HEK293 (cell line): ENCODE measurements around the gene CLTCL1.

Experiments used
- CTCF ChIA-PET: fragments of 350-600 bp; formaldehyde crosslinking; extraction: SDS; loops from one replicate; lab custom pipeline; 2021; ENCODE audit warnings: antibody characterized with exemption; lab: Yijun Ruan, JAX
- POLR2A ChIA-PET: fragments of 300-600 bp; formaldehyde crosslinking; extraction: SDS; loops from one replicate; lab custom pipeline; 2020; ENCODE audit warnings: antibody characterized with exemption, inconsistent platforms; lab: Yijun Ruan, JAX
- H3K27ac ChIP-seq: fragments of 200-500 bp; sonication (Bioruptor generic); 2 replicates; pipeline ENCODE4 v1.5.1; 2014; ENCODE audit warnings: low read depth, low read length, control low read depth, inconsistent platforms; ENCODE audit errors: extremely low read depth
- H3K36me3 ChIP-seq, 2 experiments: fragments of 200-500 bp in 1 of 2; sonication (Bioruptor generic) in 1 of 2; 1 replicate in 1 of 2; 2 replicates in 1 of 2; pipeline ENCODE4 v1.5.1; 2014 to 2017; ENCODE audit warnings: inconsistent platforms in 2 of 2, low read length in 2 of 2; ENCODE audit not compliant: control insufficient read depth in 2 of 2, insufficient read depth in 1 of 2
- H3K4me1 ChIP-seq: fragments of 200-500 bp; sonication (Bioruptor generic); 2 replicates; pipeline ENCODE4 v1.5.1; 2014; ENCODE audit warnings: mild to moderate bottlenecking, low read length, inconsistent platforms; ENCODE audit not compliant: control insufficient read depth, insufficient read depth
- H3K4me3 ChIP-seq: 2 replicates; pipeline ENCODE4 v1.5.1; 2011; ENCODE audit warnings: low read depth, mild to moderate bottlenecking, control low read depth, low read length, moderate library complexity
- H3K9me3 ChIP-seq: fragments of 200-500 bp; sonication (Bioruptor generic); 2 replicates; pipeline ENCODE4 v1.5.1; 2014; ENCODE audit warnings: low read depth, low read length, inconsistent platforms; ENCODE audit not compliant: control insufficient read depth, insufficient read depth
- BCL6B ChIP-seq: fragments of 450-650 bp; formaldehyde crosslinking; IDR thresholded peaks from 2 replicates; pipeline ENCODE4 v1.5.1; 2017; ENCODE audit warnings: missing biosample characterization, missing genetic modification characterization
- HOXC10 ChIP-seq: sonication (generic); formaldehyde crosslinking; IDR thresholded peaks from 2 replicates; pipeline ENCODE4 v1.8.1; 2023; ENCODE audit warnings: mild to moderate bottlenecking, missing genetic modification reagents
- MEIS1 ChIP-seq: sonication (generic); formaldehyde crosslinking; IDR thresholded peaks from 2 replicates; pipeline ENCODE4 v1.8.1; 2022; ENCODE audit warnings: missing genetic modification reagents, mild to moderate bottlenecking, borderline replicate concordance
- OSR2 ChIP-seq: fragments of 450-650 bp; formaldehyde crosslinking; IDR thresholded peaks from 2 replicates; pipeline ENCODE4 v1.5.1; 2016; ENCODE audit warnings: missing biosample characterization, missing genetic modification characterization
- YY2 ChIP-seq: fragments of 450-650 bp; formaldehyde crosslinking; IDR thresholded peaks from 2 replicates; pipeline ENCODE4 v1.5.1; 2016; ENCODE audit warnings: missing biosample characterization, missing genetic modification characterization
- ZBTB17 ChIP-seq: fragments of 450-650 bp; formaldehyde crosslinking; IDR thresholded peaks from 2 replicates; pipeline ENCODE4 v1.5.1; 2016; ENCODE audit warnings: missing biosample characterization, missing genetic modification characterization
- ZEB2 ChIP-seq: fragments of 450-650 bp; formaldehyde crosslinking; IDR thresholded peaks from 2 replicates; pipeline ENCODE4 v1.5.1; 2016; ENCODE audit warnings: missing biosample characterization, missing genetic modification characterization
- ZFHX2 ChIP-seq: fragments of 450-650 bp; formaldehyde crosslinking; conservative IDR thresholded peaks from 2 replicates; pipeline ENCODE4 v1.5.1; 2016; ENCODE audit warnings: missing biosample characterization, missing genetic modification characterization
- ZFP3 ChIP-seq: fragments of 450-650 bp; formaldehyde crosslinking; IDR thresholded peaks from 2 replicates; pipeline ENCODE4 v1.5.1; 2016; ENCODE audit warnings: low read depth, missing biosample characterization, missing genetic modification characterization
- ZNF121 ChIP-seq: fragments of 450-650 bp; formaldehyde crosslinking; IDR thresholded peaks from 2 replicates; pipeline ENCODE4 v1.5.1; 2016; ENCODE audit warnings: missing biosample characterization, missing genetic modification characterization
- ZNF132 ChIP-seq: fragments of 450-650 bp; formaldehyde crosslinking; IDR thresholded peaks from 2 replicates; pipeline ENCODE4 v1.5.1; 2017; ENCODE audit warnings: missing biosample characterization, missing genetic modification characterization, borderline replicate concordance
- ZNF19 ChIP-seq: fragments of 450-650 bp; formaldehyde crosslinking; IDR thresholded peaks from 2 replicates; pipeline ENCODE4; 2016; ENCODE audit warnings: missing biosample characterization, missing genetic modification characterization, low read depth
- ZNF2 ChIP-seq: fragments of 450-650 bp; formaldehyde crosslinking; IDR thresholded peaks from 2 replicates; pipeline ENCODE4 v1.5.1; 2016; ENCODE audit warnings: missing biosample characterization, missing genetic modification characterization
- ZNF202 ChIP-seq: fragments of 450-650 bp; formaldehyde crosslinking; IDR thresholded peaks from 2 replicates; pipeline ENCODE4 v1.5.1; 2016; ENCODE audit warnings: missing biosample characterization, missing genetic modification characterization, borderline replicate concordance
- ZNF26 ChIP-seq: fragments of 450-650 bp; formaldehyde crosslinking; IDR thresholded peaks from 2 replicates; pipeline ENCODE4 v1.5.1; 2016; ENCODE audit warnings: missing biosample characterization, missing genetic modification characterization
- ZNF274 ChIP-seq, 2 experiments: fragments of 200-500 bp in 1 of 2; fragments of 450-650 bp in 1 of 2; sonication (Bioruptor generic) in 1 of 2; formaldehyde crosslinking in 1 of 2; IDR thresholded peaks; 2 replicates each; pipeline versions ENCODE4 v1.5.1 to v1.6.1; 2014 to 2016; ENCODE audit warnings: borderline replicate concordance in 1 of 2, inconsistent platforms in 1 of 2, low read length in 1 of 2, missing biosample characterization in 1 of 2, missing genetic modification characterization in 1 of 2
- ZNF366 ChIP-seq: fragments of 450-650 bp; formaldehyde crosslinking; conservative IDR thresholded peaks from 2 replicates; pipeline ENCODE4 v1.5.1; 2016; ENCODE audit warnings: missing biosample characterization, missing genetic modification characterization
- ZNF416 ChIP-seq: fragments of 450-650 bp; formaldehyde crosslinking; IDR thresholded peaks from 2 replicates; pipeline ENCODE4 v1.5.1; 2016; ENCODE audit warnings: missing biosample characterization, missing genetic modification characterization
- ZNF426 ChIP-seq: fragments of 450-650 bp; formaldehyde crosslinking; IDR thresholded peaks from 2 replicates; pipeline ENCODE4 v1.5.1; 2017; ENCODE audit warnings: missing biosample characterization, missing genetic modification characterization, mild to moderate bottlenecking, inconsistent platforms, moderate library complexity
- ZNF473 ChIP-seq: fragments of 450-650 bp; formaldehyde crosslinking; IDR thresholded peaks from 2 replicates; pipeline ENCODE4 v1.5.1; 2017; ENCODE audit warnings: missing biosample characterization, missing genetic modification characterization
- ZNF48 ChIP-seq: fragments of 450-650 bp; formaldehyde crosslinking; IDR thresholded peaks from 2 replicates; pipeline ENCODE4 v1.5.1; 2016; ENCODE audit warnings: missing biosample characterization, missing genetic modification characterization
- ZNF521 ChIP-seq: fragments of 450-650 bp; formaldehyde crosslinking; IDR thresholded peaks from 2 replicates; pipeline ENCODE4 v1.5.1; 2017; ENCODE audit warnings: missing biosample characterization, mild to moderate bottlenecking, missing genetic modification characterization
- ZNF530 ChIP-seq: fragments of 450-650 bp; formaldehyde crosslinking; IDR thresholded peaks from 2 replicates; pipeline ENCODE4 v1.5.1; 2016; ENCODE audit warnings: low read depth, missing biosample characterization, missing genetic modification characterization
- ZNF544 ChIP-seq: fragments of 450-650 bp; formaldehyde crosslinking; IDR thresholded peaks from 2 replicates; pipeline ENCODE4 v1.5.0; 2017; ENCODE audit warnings: missing biosample characterization, missing genetic modification characterization
- ZNF558 ChIP-seq: fragments of 450-650 bp; formaldehyde crosslinking; IDR thresholded peaks from 2 replicates; pipeline ENCODE4 v1.5.1; 2016; ENCODE audit warnings: missing biosample characterization, missing genetic modification characterization
- ZNF560 ChIP-seq: fragments of 450-650 bp; formaldehyde crosslinking; IDR thresholded peaks from 2 replicates; pipeline ENCODE4 v1.5.1; 2017; ENCODE audit warnings: missing biosample characterization, missing genetic modification characterization, borderline replicate concordance
- ZNF571 ChIP-seq: fragments of 450-650 bp; formaldehyde crosslinking; IDR thresholded peaks from 2 replicates; pipeline ENCODE4 v1.5.0; 2017; ENCODE audit warnings: missing biosample characterization, missing genetic modification characterization
- ZNF791 ChIP-seq: fragments of 450-650 bp; formaldehyde crosslinking; IDR thresholded peaks from 2 replicates; pipeline ENCODE4 v1.5.1; 2016; ENCODE audit warnings: missing biosample characterization, missing genetic modification characterization
- ZNF843 ChIP-seq: fragments of 450-650 bp; formaldehyde crosslinking; IDR thresholded peaks from 2 replicates; pipeline ENCODE4 v1.5.1; 2016; ENCODE audit warnings: missing biosample characterization, missing genetic modification characterization
- ZXDB ChIP-seq: fragments of 450-650 bp; formaldehyde crosslinking; IDR thresholded peaks from 2 replicates; pipeline ENCODE4 v1.5.1; 2016; ENCODE audit warnings: missing biosample characterization, missing genetic modification characterization

CLTCL1 gene

GRCh38 chr22:19242699-19243098 is 48.8 kb downstream of the CLTCL1 start:
- Histone ChIP-seq H3K4me1 (no peaks in the 10 kb centered on the region), H3K9me3 (no peaks in the 10 kb centered on the region), H3K4me3 (no peak overlapping the region), H3K27ac (no peak overlapping the region), H3K36me3 (peaks cover 0 to 27% of the 10 kb centered on the region in 2 experiments; a peak in 2 of 3 replicates)
- POLR2A ChIA-PET: no interaction called here
- CTCF ChIA-PET: no interaction called here
- TF ChIP-seq ZNF132 (no peak), ZNF560 (tag by site-specific recombination) (no peak), ZNF544 (tag by site-specific recombination) (no peak), ZNF558 (no peak), ZXDB (no peak), ZNF416 (tag by site-specific recombination) (no peak), ZNF26 (tag by site-specific recombination) (no peak), YY2 (no peak), ZNF121 (tag by site-specific recombination) (no peak), BCL6B (tag by site-specific recombination) (no peak), ZNF571 (tag by site-specific recombination) (no peak), ZNF366 (tag by site-specific recombination) (no peak), ZNF473 (tag by site-specific recombination) (no peak), ZNF2 (no peak), MEIS1 (no peak), HOXC10 (no peak), ZNF530 (no peak), ZBTB17 (tag by site-specific recombination) (no peak)

GRCh38 chr22:19241593-19241906 is 50.0 kb downstream of the CLTCL1 start:
- ChIA-PET POLR2A (no interaction called here), CTCF (no interaction called here)
- no peaks in the 10 kb centered on the region for H3K4me1 ChIP-seq
- H3K9me3 ChIP-seq: no peaks in the 10 kb centered on the region
- no peak overlapping the region for H3K27ac ChIP-seq
- H3K4me3 ChIP-seq: no peak overlapping the region
- TF ChIP-seq ZNF19 (tag by site-specific recombination): no peak
- TF ChIP-seq ZEB2 (tag by site-specific recombination): no peak
- TF ChIP-seq ZNF843 (tag by site-specific recombination): no peak
- TF ChIP-seq ZNF202 (tag by site-specific recombination): no peak
- no peak for TF ChIP-seq ZNF48 (tag by site-specific recombination)
- TF ChIP-seq ZNF274 (IDR thresholded peaks at IDR 0.05; ENCODE audit: low read length): no peak
- no peak for TF ChIP-seq ZNF274 (tag by site-specific recombination; IDR thresholded peaks at IDR 0.05; ENCODE audit: borderline replicate concordance)
- TF ChIP-seq ZNF426 (tag by site-specific recombination): no peak
- TF ChIP-seq ZNF544 (tag by site-specific recombination): no peak
- no peak for TF ChIP-seq ZFHX2 (tag by site-specific recombination)
- TF ChIP-seq ZNF791 (tag by site-specific recombination): no peak
- TF ChIP-seq ZFP3: no peak
- no peak for TF ChIP-seq OSR2 (tag by site-specific recombination)
- no peak for TF ChIP-seq ZNF521
- peaks cover 0 to 27% of the 10 kb centered on the region in 2 experiments; a peak in 2 of 3 replicates for H3K36me3 ChIP-seq
